Left ventricle myocardium inferior (tissue), 1 donor: ENCODE data around the gene MS4A12. TPM values are rescaled to one million over a fixed set of nuclear protein-coding genes. Genes with fewer than 3 reads are reported as not detected.
"Not testable (repeated sequence)": the region's sequence is repeated elsewhere in the genome, so short reads cannot be mapped to it uniquely, and the experiment has no call there.

Experiments
- DNase-seq: peaks from one replicate; pipeline ENCODE4 v3.0.0-alpha.2; 2020
- H3K27ac ChIP-seq: fragments of 200-600 bp; replicated peaks from 2 replicates; pipeline ENCODE4 v1.8.0; 2021
- H3K27me3 ChIP-seq: fragments of 200-600 bp; 2 replicates; pipeline ENCODE4 v1.8.0; 2021; ENCODE audit warnings: low read depth
- H3K36me3 ChIP-seq: fragments of 200-600 bp; 2 replicates; pipeline ENCODE4 v1.8.0; 2021
- H3K4me1 ChIP-seq: fragments of 200-600 bp; 2 replicates; pipeline ENCODE4 v1.8.0; 2021
- H3K4me3 ChIP-seq: fragments of 200-600 bp; 2 replicates; pipeline ENCODE4 v1.8.0; 2021; ENCODE audit warnings: mild to moderate bottlenecking, moderate library complexity
- H3K9me3 ChIP-seq: fragments of 200-600 bp; replicated peaks from 2 replicates; pipeline ENCODE4 v1.8.0; 2021
- CTCF ChIP-seq: fragments of 200-600 bp; IDR thresholded peaks from 2 replicates; pipeline ENCODE4 v1.8.0; 2021; ENCODE audit warnings: antibody characterized with exemption, mild to moderate bottlenecking, borderline replicate concordance
- intact Hi-C: fragments of 100-400 bp; cut with micrococcal nuclease; formaldehyde crosslinking; loops from one replicate; pipeline ENCODE4 v1.11.0; 2022
- total RNA-seq: library from RNA; stranded (reverse); fragmentation: NEBNext Ultra II Directional; extraction: Animal tissue kit (Norgen Biotek cat#: 25700); gene quantifications from one replicate; pipeline ENCODE4 v1.2.1, GENCODE V29; 2021
- donor health status: DM: no; HTN: yes; CAD: no; lungs with severe emphysema.

MS4A12 gene
- total RNA-seq, 1 donor from 2014 or later = not detected

- Histone ChIP-seq H3K9me3 (no peaks in the 10 kb centered on the region), H3K4me3 (no peak overlapping the region), H3K27ac (no peak overlapping the region), H3K4me1 (no peaks in the 10 kb centered on the region), H3K36me3 (no peaks in the 10 kb centered on the region), H3K27me3 (no peaks in the 10 kb centered on the region)
- intact Hi-C loops = no loop called here
- DNase-seq = no peak
- TF ChIP-seq CTCF = no peak
Measured at GRCh38 chr11:60513496-60514460, 21.2 kb downstream of the MS4A12 start.

DNA sequence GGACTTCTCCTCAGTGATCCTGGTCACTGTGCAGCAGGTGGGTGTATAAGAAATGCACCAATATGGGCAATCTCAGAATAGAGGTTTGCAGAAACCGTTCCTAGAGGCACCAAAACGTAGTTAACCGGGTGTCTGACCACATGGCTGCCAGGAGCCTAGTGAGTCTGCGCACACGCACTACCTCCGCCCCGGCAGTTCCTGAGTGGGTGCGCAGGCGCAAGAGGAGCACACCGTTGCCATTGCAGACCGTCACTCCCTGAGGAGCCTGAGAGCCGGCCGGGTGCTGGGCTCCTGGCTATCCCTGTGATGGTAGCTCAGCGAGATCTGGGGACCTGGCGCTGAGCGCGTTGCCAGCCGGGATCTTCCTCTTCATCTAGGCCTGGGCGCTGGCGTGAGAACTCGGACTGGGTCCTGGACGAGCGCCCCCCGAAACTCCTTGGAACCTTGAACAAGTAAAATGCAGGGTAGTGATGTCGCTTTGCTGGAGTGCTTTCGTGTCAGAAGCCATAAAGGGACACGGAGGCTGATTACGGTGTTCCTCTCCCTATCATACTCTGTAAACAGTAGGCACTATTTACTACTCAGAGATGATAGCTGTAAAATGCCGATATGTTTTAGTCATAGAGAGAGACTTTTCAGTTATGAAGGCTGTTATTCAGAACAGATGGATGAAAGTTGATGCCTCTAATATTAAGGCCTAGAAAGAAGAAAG is 22.7 kb downstream of the MS4A12 start, which contains the start of gene MS4A13:
MS4A13 (plus strand) TSS at position 249 of the 712 bp plus-strand sequence. CDS start 2,692 bp downstream, outside the sequence.
- no peaks in the 10 kb centered on the region for H3K36me3 ChIP-seq
- peaks cover 2% of the 10 kb centered on the region for H3K9me3 ChIP-seq
- no peak for DNase-seq
- H3K4me3 ChIP-seq = no peak within 1 kb of the TSS
- H3K27me3 ChIP-seq = no peaks in the 10 kb centered on the region
- no peak within 1 kb of the TSS for H3K27ac ChIP-seq
- intact Hi-C loops = no loop called here
- no peaks in the 10 kb centered on the region for H3K4me1 ChIP-seq
- no peak for TF ChIP-seq CTCF

DNA sequence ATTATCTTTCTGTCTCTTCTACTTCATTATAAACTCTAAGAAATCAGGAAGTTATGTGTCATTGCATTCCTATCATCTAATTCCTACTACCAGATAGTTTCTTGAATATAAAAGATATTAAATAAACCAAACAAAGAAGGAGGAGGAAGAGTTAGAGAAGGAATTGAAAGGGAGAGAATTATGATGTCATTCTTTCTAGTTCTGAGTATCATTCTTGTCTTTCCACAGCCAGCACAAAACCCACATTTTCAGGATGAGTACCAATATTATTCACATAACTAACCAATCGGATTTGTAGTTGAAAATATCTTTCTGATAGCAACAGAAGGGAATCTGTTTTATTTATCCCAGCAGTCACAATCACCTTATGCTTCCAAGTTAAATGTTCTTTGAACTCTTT is 35.9 kb downstream of the MS4A12 start:
- H3K4me1 ChIP-seq = no peaks in the 10 kb centered on the region
- no peak overlapping the region for H3K4me3 ChIP-seq
- no peak overlapping the region for H3K27ac ChIP-seq
- peaks cover 12% of the 10 kb centered on the region for H3K9me3 ChIP-seq
- no peaks in the 10 kb centered on the region for H3K36me3 ChIP-seq
- no peak for TF ChIP-seq CTCF
- DNase-seq = no peak
- intact Hi-C loops = no loop called here
- no peaks in the 10 kb centered on the region for H3K27me3 ChIP-seq

DNA sequence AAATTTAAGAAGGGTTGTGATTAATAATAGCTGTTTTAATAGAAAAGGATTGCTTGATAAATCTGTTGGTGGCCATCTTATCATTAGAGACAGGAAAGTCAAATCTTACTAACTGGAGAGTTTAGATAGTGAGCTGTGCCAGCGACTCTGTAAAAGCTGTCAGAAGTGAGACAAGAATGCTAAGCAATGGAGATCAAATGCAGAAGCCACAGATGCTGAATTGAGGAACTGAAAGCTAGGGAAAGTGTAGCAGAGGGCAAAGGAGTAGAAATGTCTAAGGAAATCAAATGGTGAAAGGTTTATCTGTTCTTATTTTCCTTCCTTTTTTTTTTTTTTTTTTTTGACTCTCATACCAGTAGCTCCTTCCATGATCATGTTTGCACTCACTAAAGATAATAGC is 36.4 kb downstream of the MS4A12 start:
- no peak for TF ChIP-seq CTCF
- Histone ChIP-seq H3K4me1 (no peaks in the 10 kb centered on the region), H3K4me3 (no peak overlapping the region), H3K27ac (no peak overlapping the region), H3K9me3 (peaks cover 12% of the 10 kb centered on the region), H3K36me3 (no peaks in the 10 kb centered on the region), H3K27me3 (no peaks in the 10 kb centered on the region)
- no peak for DNase-seq
- intact Hi-C loops = no loop called here

GRCh38 chr11:60530454-60531100 is 38.0 kb downstream of the MS4A12 start:
- Histone ChIP-seq H3K4me1 (no peaks in the 10 kb centered on the region), H3K27me3 (no peaks in the 10 kb centered on the region), H3K4me3 (no peak overlapping the region), H3K9me3 (peaks cover 12% of the 10 kb centered on the region), H3K36me3 (no peaks in the 10 kb centered on the region), H3K27ac (no peak overlapping the region)
- no peak for TF ChIP-seq CTCF
- DNase-seq = no peak
- intact Hi-C loops = no loop called here

- intact Hi-C loops, H3K4me3 ChIP-seq, H3K36me3 ChIP-seq, H3K4me1 ChIP-seq, H3K27ac ChIP-seq, H3K27me3 ChIP-seq, DNase-seq: not testable (repeated sequence)
- peaks cover 12% of the 10 kb centered on the region for H3K9me3 ChIP-seq
Measured at GRCh38 chr11:60532383-60532782, 39.8 kb downstream of the MS4A12 start.

DNA sequence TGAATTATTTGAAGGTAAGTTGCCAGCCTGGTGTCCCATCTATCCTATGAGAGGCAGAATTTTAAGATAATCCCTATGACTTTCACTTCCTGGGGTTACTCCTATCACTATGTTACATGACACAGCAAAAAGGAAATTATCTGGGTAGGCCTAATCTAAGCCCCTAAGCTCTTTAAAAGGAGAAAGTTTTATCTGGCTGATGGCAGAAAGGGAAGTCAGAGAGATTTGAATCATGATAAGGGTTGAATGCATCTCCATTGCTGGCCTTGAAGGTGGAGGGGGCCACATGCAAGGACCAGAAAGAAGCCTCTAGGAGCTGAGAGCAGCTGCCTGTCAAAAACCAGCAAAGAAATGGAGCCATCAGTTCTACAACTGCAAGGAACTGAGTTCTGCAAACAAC is 46.0 kb downstream of the MS4A12 start:
- peaks cover 10% of the 10 kb centered on the region for H3K9me3 ChIP-seq
- H3K27ac ChIP-seq, H3K36me3 ChIP-seq, H3K4me3 ChIP-seq, H3K27me3 ChIP-seq, H3K4me1 ChIP-seq, DNase-seq, intact Hi-C loops: not testable (repeated sequence)
